Naive thymus-derived CD4-positive, alpha-beta T cell (primary cell): Measurements from ENCODE around the gene AHNAK. TPM values are rescaled to one million over a fixed set of nuclear protein-coding genes. Genes with fewer than 3 reads are reported as not detected.
A peak's percentile ranks its signal among the peaks of the same experiment; 100 is the strongest.

Experiments used
- ATAC-seq: fragments of 150-1000 bp; cut with Tn5 transposase; 2 replicates; pipeline ENCODE4 v1.10.0; 2021; ENCODE audit warnings: mild to moderate bottlenecking, moderate library complexity
- CTCF ChIA-PET: fragments of 350-600 bp; sonication (Branson Sonifier 250); formaldehyde crosslinking; loops from one replicate; lab custom pipeline; 2021; ENCODE audit warnings: antibody characterized with exemption; lab: Charles Lee
- POLR2A ChIA-PET: fragments of 350-600 bp; sonication (Branson Sonifier 250); formaldehyde crosslinking; loops from one replicate; lab custom pipeline; 2021; ENCODE audit warnings: antibody characterized with exemption, inconsistent platforms; lab: Charles Lee
- DNase-seq, 9 donors: peaks; one replicate each; pipeline versions ENCODE4 v3.0.0 to v3.0.0-alpha.2; 2020 to 2022; ENCODE audit warnings: mixed read lengths in 1 of 9
- H3K27ac ChIP-seq: one replicate; pipeline ENCODE4 v1.7.0; 2013; ENCODE audit warnings: mild to moderate bottlenecking, low read depth, low read length, moderate library complexity
- H3K27me3 ChIP-seq, 2 donors: one replicate each; pipeline ENCODE4 v1.7.0; 2013; ENCODE audit warnings: low read length in 2 of 2, mild to moderate bottlenecking in 2 of 2, moderate library complexity in 2 of 2; ENCODE audit not compliant: control insufficient read depth in 2 of 2, insufficient read depth in 2 of 2
- H3K36me3 ChIP-seq, 3 experiments: 1 replicate in 2 of 3; 2 replicates in 1 of 3; pipeline ENCODE4 v1.7.0; 2013; ENCODE audit warnings: low read length in 3 of 3, mild to moderate bottlenecking in 3 of 3, moderate library complexity in 1 of 3; ENCODE audit not compliant: insufficient read depth in 3 of 3, control insufficient read depth in 2 of 3
- H3K4me1 ChIP-seq, 2 donors: one replicate each; pipeline ENCODE4 v1.7.0; 2013; ENCODE audit warnings: low read length in 2 of 2, mild to moderate bottlenecking in 2 of 2, moderate library complexity in 1 of 2; ENCODE audit not compliant: control insufficient read depth in 2 of 2, insufficient read depth in 2 of 2
- H3K4me3 ChIP-seq: 2 replicates; pipeline ENCODE4 v1.7.0; 2013; ENCODE audit warnings: mild to moderate bottlenecking, low read length
- H3K9me3 ChIP-seq, 3 experiments: 1 replicate in 2 of 3; 2 replicates in 1 of 3; pipeline ENCODE4 v1.7.0; 2013; ENCODE audit warnings: low read length in 3 of 3; ENCODE audit not compliant: control insufficient read depth in 2 of 3
- H3K27ac Mint-ChIP-seq, 9 donors: one replicate each; pipeline ENCODE4 v1.8.0; 2020 to 2022; ENCODE audit warnings: mixed read lengths in 9 of 9, mild to moderate bottlenecking in 8 of 9, moderate library complexity in 5 of 9, inconsistent platforms in 2 of 9
- H3K27me3 Mint-ChIP-seq, 5 donors: one replicate each; pipeline ENCODE4 v1.8.0; 2021 to 2022; ENCODE audit warnings: mixed read lengths in 5 of 5, mild to moderate bottlenecking in 1 of 5
- H3K36me3 Mint-ChIP-seq, 5 donors: one replicate each; pipeline ENCODE4 v1.8.0; 2020 to 2022; ENCODE audit warnings: mixed read lengths in 5 of 5, mild to moderate bottlenecking in 3 of 5, inconsistent platforms in 1 of 5
- H3K4me1 Mint-ChIP-seq, 7 donors: one replicate each; pipeline ENCODE4 v1.8.0; 2020 to 2022; ENCODE audit warnings: mixed read lengths in 7 of 7, mild to moderate bottlenecking in 3 of 7, inconsistent platforms in 1 of 7
- H3K4me3 Mint-ChIP-seq, 10 donors: one replicate each; pipeline ENCODE4 v1.8.0; 2020 to 2022; ENCODE audit warnings: mild to moderate bottlenecking in 10 of 10, mixed read lengths in 10 of 10, moderate library complexity in 6 of 10, inconsistent platforms in 2 of 10
- H3K9me3 Mint-ChIP-seq, 11 donors: one replicate each; pipeline ENCODE4 v1.8.0; 2020 to 2022; ENCODE audit warnings: mixed read lengths in 11 of 11, mild to moderate bottlenecking in 4 of 11, inconsistent platforms in 1 of 11, moderate library complexity in 1 of 11
- intact Hi-C, 2 donors: fragments of 100-400 bp; cut with micrococcal nuclease; formaldehyde crosslinking; loops; one replicate each; pipeline ENCODE4 v1.15.1; 2023
- polyA plus RNA-seq, 2 donors: library from polyadenylated mRNA; unstranded; fragments of 300-500 nt; fragmentation: Illumina TruSeq; gene quantifications; one replicate each; pipeline ENCODE4 v1.2.3, GENCODE V29; 2021
- total RNA-seq, 6 experiments: library from RNA in 5 of 6; stranded (reverse) in 5 of 6; gene quantifications; 1 replicate in 5 of 6; 2 replicates in 1 of 6; pipeline ENCODE4 v1.2.3 and lab custom pipeline; 2021 to 2026

AHNAK gene
- total and polyA plus RNA-seq, 7 experiments from 2014 or later, result 6.7 to 622 (median 233) TPM

GRCh38 chr11:62432695-62433094, 113.9 kb downstream of the AHNAK start:
- POLR2A ChIA-PET, result no interaction called here
- DNase-seq (no peak), ATAC-seq (no peak)
- no peaks in the 10 kb centered on the region for H3K36me3 Mint-ChIP-seq
- Histone ChIP-seq H3K27ac (no peak overlapping the region), H3K4me1 (peaks cover 2 to 23% of the 10 kb centered on the region in 2 donors), H3K9me3 (no peaks in the 10 kb centered on the region), H3K27me3 (no peaks in the 10 kb centered on the region), H3K36me3 (no peaks in the 10 kb centered on the region), H3K4me3 (no peak overlapping the region)
- intact Hi-C loops, result no loop called here
- no peaks in the 10 kb centered on the region for H3K27me3 Mint-ChIP-seq
- H3K4me3 Mint-ChIP-seq, result no peak overlapping the region
- CTCF ChIA-PET, result interaction anchor here (0.7 kb wide), 1 partner anchor 110 kb away, joined by 3 read pairs; no protein-coding TSS in a partner anchor
- peaks cover 31 to 60% (median 45%) of the 10 kb centered on the region in 7 donors for H3K4me1 Mint-ChIP-seq
- H3K9me3 Mint-ChIP-seq, result no peaks in the 10 kb centered on the region
- H3K27ac Mint-ChIP-seq, result no peak overlapping the region

- Mint-ChIP-seq H3K27me3 (no peaks in the 10 kb centered on the region), H3K4me1 (peaks cover 39 to 72% (median 58%) of the 10 kb centered on the region in 7 donors), H3K27ac (peak overlapping the region in 3 of 9 donors; percentile 32 to 55 (median 53)), H3K36me3 (peaks cover 0 to 2% (median 0%) of the 10 kb centered on the region in 5 donors), H3K4me3 (no peak overlapping the region), H3K9me3 (no peaks in the 10 kb centered on the region)
- Histone ChIP-seq H3K4me3 (no peak overlapping the region), H3K4me1 (peaks cover 15 to 35% of the 10 kb centered on the region in 2 donors), H3K36me3 (no peaks in the 10 kb centered on the region), H3K27me3 (no peaks in the 10 kb centered on the region), H3K9me3 (no peaks in the 10 kb centered on the region), H3K27ac (no peak overlapping the region)
- POLR2A ChIA-PET, result no interaction called here
- no peak for ATAC-seq
- intact Hi-C loops, result no loop called here
- DNase-seq, result no peak
- CTCF ChIA-PET, result no interaction called here
Observed at GRCh38 chr11:62431171-62431901, 115.3 kb downstream of the AHNAK start.

- H3K4me3 ChIP-seq, result no peak overlapping the region
- intact Hi-C loops, result no loop called here
- Mint-ChIP-seq H3K4me3 (no peak overlapping the region), H3K9me3 (no peaks in the 10 kb centered on the region), H3K27ac (peak overlapping the region in 3 of 9 donors; percentile 8 to 41 (median 16)), H3K36me3 (peaks cover 0 to 2% (median 0%) of the 10 kb centered on the region in 5 donors), H3K4me1 (peaks cover 31 to 68% (median 50%) of the 10 kb centered on the region in 7 donors), H3K27me3 (no peaks in the 10 kb centered on the region)
- H3K4me1 ChIP-seq, result peaks cover 17 to 32% of the 10 kb centered on the region in 2 donors
- POLR2A ChIA-PET, result no interaction called here
- DNase-seq, result no peak
- no peaks in the 10 kb centered on the region for H3K9me3 ChIP-seq
- H3K27ac ChIP-seq, result no peak overlapping the region
- H3K27me3 ChIP-seq, result no peaks in the 10 kb centered on the region
- no peak for ATAC-seq
- H3K36me3 ChIP-seq, result no peaks in the 10 kb centered on the region
- CTCF ChIA-PET, result no interaction called here
Observed at GRCh38 chr11:62430425-62430824, 116.2 kb downstream of the AHNAK start.

- Histone ChIP-seq H3K36me3 (no peaks in the 10 kb centered on the region), H3K9me3 (no peaks in the 10 kb centered on the region), H3K27me3 (no peaks in the 10 kb centered on the region), H3K27ac (no peak overlapping the region), H3K4me3 (no peak overlapping the region), H3K4me1 (peaks cover 19 to 32% of the 10 kb centered on the region in 2 donors)
- Mint-ChIP-seq H3K4me1 (peaks cover 28 to 69% (median 44%) of the 10 kb centered on the region in 7 donors), H3K27ac (peak overlapping the region in 6 of 9 donors; percentile 4 to 64 (median 36)), H3K4me3 (peak overlapping the region in 1 of 10 donors; percentile 7), H3K36me3 (peaks cover 0 to 2% (median 0%) of the 10 kb centered on the region in 5 donors), H3K27me3 (no peaks in the 10 kb centered on the region), H3K9me3 (no peaks in the 10 kb centered on the region)
- intact Hi-C loops, result loop anchor here in 1 of 2 donors (10.0 kb wide), 1 partner anchor 246 kb away; the partner anchor contains the start of genes LBHD1, UBXN1 and UQCC3
- DNase-seq (no peak), ATAC-seq (no peak)
- ChIA-PET CTCF (interaction anchor here (0.8 to 2.3 kb wide), 3 partner anchors 27 to 132 kb away, joined by 3 to 9 read pairs (median 6); no protein-coding TSS in a partner anchor), POLR2A (interaction anchor here (0.6 to 0.7 kb wide), 5 partner anchors 71 to 403 kb away, joined by 3 to 4 read pairs (median 3); partner anchors contain the start of gene STX5)
Observed at GRCh38 chr11:62428871-62429560, 117.6 kb downstream of the AHNAK start.

GRCh38 chr11:62427630-62428233, 118.9 kb downstream of the AHNAK start:
- intact Hi-C loops, result loop anchor here in 1 of 2 donors (10.0 kb wide), 1 partner anchor 247 kb away; the partner anchor contains the start of genes LBHD1, UBXN1 and UQCC3
- ChIA-PET CTCF (interaction anchor here (0.5 to 2.3 kb wide), 6 partner anchors 26 to 266 kb away, joined by 3 to 9 read pairs (median 4); no protein-coding TSS in a partner anchor), POLR2A (no interaction called here)
- no peaks in the 10 kb centered on the region for H3K27me3 ChIP-seq
- H3K9me3 Mint-ChIP-seq, result no peaks in the 10 kb centered on the region
- DNase-seq (peak in 1 of 9 donors; percentile 34), ATAC-seq (peak; percentile 54)
- no peaks in the 10 kb centered on the region for H3K36me3 ChIP-seq
- peak overlapping the region in 6 of 9 donors; percentile 26 to 91 (median 87) for H3K27ac Mint-ChIP-seq
- H3K27me3 Mint-ChIP-seq, result peaks cover 0 to 5% (median 0%) of the 10 kb centered on the region in 5 donors
- H3K4me1 Mint-ChIP-seq, result peaks cover 24 to 65% (median 32%) of the 10 kb centered on the region in 7 donors
- peaks cover 19 to 24% of the 10 kb centered on the region in 2 donors for H3K4me1 ChIP-seq
- no peak overlapping the region for H3K4me3 ChIP-seq
- no peaks in the 10 kb centered on the region for H3K9me3 ChIP-seq
- H3K4me3 Mint-ChIP-seq, result peak overlapping the region in 3 of 10 donors; percentile 19 to 61 (median 43)
- H3K27ac ChIP-seq, result no peak overlapping the region
- peaks cover 0 to 2% (median 0%) of the 10 kb centered on the region in 5 donors for H3K36me3 Mint-ChIP-seq

- Mint-ChIP-seq H3K4me3 (no peak overlapping the region), H3K9me3 (no peaks in the 10 kb centered on the region), H3K4me1 (peaks cover 6 to 31% (median 20%) of the 10 kb centered on the region in 7 donors), H3K27ac (no peak overlapping the region), H3K27me3 (peaks cover 0 to 7% (median 0%) of the 10 kb centered on the region in 5 donors), H3K36me3 (peaks cover 0 to 2% (median 0%) of the 10 kb centered on the region in 5 donors)
- ChIA-PET POLR2A (interaction anchor here (0.6 to 0.9 kb wide), 2 partner anchors 135 to 228 kb away, joined by 3 read pairs; no protein-coding TSS in a partner anchor), CTCF (interaction anchor here (0.6 to 5.1 kb wide), 8 partner anchors 14 to 136 kb away, joined by 3 to 125 read pairs (median 9); no protein-coding TSS in a partner anchor)
- peaks cover 17 to 19% of the 10 kb centered on the region in 2 donors for H3K4me1 ChIP-seq
- no peaks in the 10 kb centered on the region for H3K9me3 ChIP-seq
- H3K27ac ChIP-seq, result no peak overlapping the region
- H3K4me3 ChIP-seq, result no peak overlapping the region
- ATAC-seq (no peak), DNase-seq (no peak)
- intact Hi-C loops, result loop anchor here in 1 of 2 donors (10.0 kb wide), 1 partner anchor 252 kb away; the partner anchor contains the start of genes LBHD1, UBXN1 and UQCC3
- no peaks in the 10 kb centered on the region for H3K27me3 ChIP-seq
- no peaks in the 10 kb centered on the region for H3K36me3 ChIP-seq
Observed at GRCh38 chr11:62423012-62423411, 123.6 kb downstream of the AHNAK start.
